ENCODE results near the gene GSC2. TPM values are rescaled to one million over a fixed set of nuclear protein-coding genes. Genes with fewer than 3 reads are reported as not detected.
A peak's percentile ranks its signal among the peaks of the same experiment; 100 is the strongest.

GSC2 gene
- total and polyA plus RNA-seq, 2 of the 8 experiments (the other 6 are each of a cell fraction or from before 2014, with no cell fraction given) = 0.17 to 0.48 TPM

- no peak overlapping the region for H3K23ac ChIP-seq (ENCODE audit: insufficient read length)
- no peak overlapping the region for H2AFZ ChIP-seq (ENCODE audit: low read length)
- peaks cover 6 to 26% (median 17%) of the 10 kb centered on the region in 4 experiments; a peak in 6 of 8 replicates for H3K36me3 ChIP-seq (ENCODE audit: control insufficient read depth in 2 of 4, insufficient read depth in 4 of 4, low read length in 3 of 4)
- no peak overlapping the region for H3K4ac ChIP-seq (replicated peaks; ENCODE audit: insufficient read length, low read depth, low read length)
- no peak overlapping the region for H2BK15ac ChIP-seq (ENCODE audit: low read length)
- no peak overlapping the region for H2BK20ac ChIP-seq (ENCODE audit: low read length)
- no peak overlapping the region for H3K9ac ChIP-seq (replicated peaks in 1 of 4; ENCODE audit: extremely low read depth in 1 of 4, low read depth in 3 of 4, low read length in 3 of 4)
- H4K91ac ChIP-seq (replicated peaks; ENCODE audit: insufficient read length, low read length) = no peak overlapping the region
- H2AK5ac ChIP-seq (ENCODE audit: low read depth, low read length) = no peak overlapping the region
- no peak overlapping the region for H3K14ac ChIP-seq (ENCODE audit: insufficient read length)
- no peak overlapping the region for H2BK120ac ChIP-seq (replicated peaks; ENCODE audit: low read depth, low read length)
- no peaks in the 10 kb centered on the region for H3K9me3 ChIP-seq (ENCODE audit: insufficient read depth in 2 of 2, low read depth in 1 of 2, low read length in 1 of 2)
- no peak overlapping the region for H3K4me3 ChIP-seq (ENCODE audit: extremely low read depth in 1 of 4, insufficient read depth in 2 of 4, low read depth in 3 of 4, low read length in 4 of 4)
- CTCF ChIA-PET (ENCODE audit: partially characterized antibody) = interaction anchor here (1.1 kb wide), 1 partner anchor 10 kb away, joined by 3 read pairs; the partner anchor contains the start of gene ESS2
- WGBS, 2 experiments (ENCODE audit: extremely low coverage in 1 of 2, insufficient coverage in 1 of 2, insufficient read length in 1 of 2, insufficient replicate concordance in 2 of 2, low coverage in 1 of 2, low lambda C conversion rate in 2 of 2, missing lambda C conversion rate in 1 of 2) = 85% methylated on average over 18 of the region's 18 CpGs; no CpG with 5 or more reads in 1 of the 2 experiments
- H3K18ac ChIP-seq (ENCODE audit: extremely low read depth, low read length) = no peak overlapping the region
- no peaks in the 10 kb centered on the region for H3K79me1 ChIP-seq (ENCODE audit: low read depth, low read length)
- H3K4me2 ChIP-seq (ENCODE audit: insufficient read depth in 1 of 2, low read depth in 2 of 2, low read length in 2 of 2) = no peak overlapping the region
- peak overlapping the region; percentile 11; the same call in 1 of the 2 replicates for H4K8ac ChIP-seq (ENCODE audit: extremely low read depth, insufficient read depth, low read length)
- H3K27ac ChIP-seq (ENCODE audit: low read depth, low read length) = no peak overlapping the region
- FAIRE-seq (no peak), DNase-seq (ENCODE audit: low read depth in 1 of 2, low spot score in 2 of 2) (no peak)
- peaks cover 6% of the 10 kb centered on the region in 2 experiments for H4K20me1 ChIP-seq (replicated peaks in 1 of 2; ENCODE audit: control insufficient read depth in 1 of 2, insufficient read depth in 2 of 2, low read length in 2 of 2)
- H3K23me2 ChIP-seq (ENCODE audit: low read depth, low read length) = no peaks in the 10 kb centered on the region
- no peak overlapping the region for H4K5ac ChIP-seq (ENCODE audit: insufficient read length, low read depth, low read length)
- H3K79me2 ChIP-seq (ENCODE audit: control insufficient read depth in 1 of 2, insufficient read depth in 2 of 2, low read length in 2 of 2) = no peaks in the 10 kb centered on the region
- H2BK12ac ChIP-seq (ENCODE audit: low read depth, low read length) = no peak overlapping the region
- H3K56ac ChIP-seq (replicated peaks; ENCODE audit: insufficient read length, low read depth, low read length) = no peak overlapping the region
- no peaks in the 10 kb centered on the region for H3K4me1 ChIP-seq (replicated peaks in 1 of 4; ENCODE audit: control insufficient read depth in 3 of 4, insufficient read depth in 4 of 4, low read length in 3 of 4)
- no peak overlapping the region for H2BK5ac ChIP-seq (ENCODE audit: low read depth, low read length)
- H3K27me3 ChIP-seq (replicated peaks in 1 of 4; ENCODE audit: control insufficient read depth in 3 of 4, extremely low read depth in 1 of 4, insufficient read depth in 3 of 4, low read length in 3 of 4) = 0 out of 7 replicates have a peak, but pooled peaks cover 0 to 2% (median 0%) of the 10 kb centered on the region in 4 experiments
- POLR2A ChIA-PET (ENCODE audit: partially characterized antibody) = interaction anchor here (1.5 to 5.3 kb wide), 3 partner anchors 8 to 17 kb away, joined by 3 to 24 read pairs (median 15); partner anchors contain the start of genes DGCR2 and ESS2
- TF ChIP-seq RAD21 (IDR thresholded peaks at IDR 0.05 in 1 of 2, conservative IDR thresholded peaks at IDR 0.05 in 1 of 2; ENCODE audit: low read depth in 2 of 2, low read length in 2 of 2) (no peak), MAX (IDR thresholded peaks at IDR 0.05) (no peak), NANOG (IDR thresholded peaks at IDR 0.05; ENCODE audit: insufficient read depth, low read depth, low read length, poor library complexity, severe bottlenecking) (no peak), BRCA1 (IDR thresholded peaks at IDR 0.05; ENCODE audit: low read depth, low read length) (no peak), ASH2L (IDR thresholded peaks at IDR 0.05; ENCODE audit: low read length) (no peak), GABPA (IDR thresholded peaks at IDR 0.05; ENCODE audit: borderline replicate concordance, insufficient read depth, low read length) (no peak), SIN3A (conservative IDR thresholded peaks at IDR 0.05 in 1 of 2, IDR thresholded peaks at IDR 0.05 in 1 of 2; ENCODE audit: low read depth in 1 of 2, low read length in 2 of 2) (no peak), SP1 (IDR thresholded peaks at IDR 0.05; ENCODE audit: low read depth, low read length) (no peak), GTF2F1 (IDR thresholded peaks at IDR 0.05; ENCODE audit: borderline replicate concordance, low read depth, low read length) (no peak), EGR1 (IDR thresholded peaks at IDR 0.05; ENCODE audit: borderline replicate concordance, low read depth, low read length) (no peak), HDAC2 (IDR thresholded peaks at IDR 0.05; ENCODE audit: borderline replicate concordance in 1 of 2, low read depth in 2 of 2, low read length in 2 of 2) (no peak)
Measured at GRCh38 chr22:19134874-19135273, 15.2 kb downstream of the GSC2 start.

Measured in H1 (cell line).